ENCODE measurements around the gene DPY19L3.

DNA sequence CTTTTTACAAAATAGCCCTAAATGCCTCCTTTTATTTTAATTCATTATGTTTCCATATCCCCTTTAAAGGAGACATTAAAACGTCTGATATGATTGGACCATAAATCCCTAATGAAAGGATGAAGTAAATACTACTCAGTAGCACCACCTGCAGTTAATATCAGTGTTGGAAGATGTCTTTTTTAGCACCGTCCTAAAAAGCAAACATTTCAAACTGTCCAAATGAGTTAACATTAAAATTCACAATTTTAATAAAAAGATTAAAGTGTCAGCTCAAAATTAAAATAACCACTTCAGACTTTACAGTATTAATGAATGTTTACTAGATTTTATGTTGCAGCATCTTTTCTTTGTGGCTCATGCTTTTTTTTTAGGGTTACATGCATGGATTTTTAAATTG is 47.9 kb upstream of the DPY19L3 start:
- TF ChIP-seq CTCF (IDR thresholded peaks at IDR 0.05): peak; percentile 46; the same call in 1 of the 2 replicates
- no peak for TF ChIP-seq POLR2AphosphoS5 (IDR thresholded peaks at IDR 0.05; ENCODE audit: low read depth, low read length)
- TF ChIP-seq REST (IDR thresholded peaks at IDR 0.05; ENCODE audit: insufficient read depth in 1 of 2, low read depth in 2 of 2, low read length in 1 of 2): no peak
